HEK293 (cell line): ENCODE data around the gene KCNQ1.

Source experiments
- CTCF ChIA-PET: fragments of 350-600 bp; formaldehyde crosslinking; extraction: SDS; loops from one replicate; lab custom pipeline; 2021; ENCODE audit warnings: antibody characterized with exemption; lab: Yijun Ruan, JAX
- POLR2A ChIA-PET: fragments of 300-600 bp; formaldehyde crosslinking; extraction: SDS; loops from one replicate; lab custom pipeline; 2020; ENCODE audit warnings: antibody characterized with exemption, inconsistent platforms; lab: Yijun Ruan, JAX
- H3K27ac ChIP-seq: fragments of 200-500 bp; sonication (Bioruptor generic); 2 replicates; pipeline ENCODE4 v1.5.1; 2014; ENCODE audit warnings: low read depth, low read length, control low read depth, inconsistent platforms; ENCODE audit errors: extremely low read depth
- H3K36me3 ChIP-seq, 2 experiments: fragments of 200-500 bp in 1 of 2; sonication (Bioruptor generic) in 1 of 2; 1 replicate in 1 of 2; 2 replicates in 1 of 2; pipeline ENCODE4 v1.5.1; 2014 to 2017; ENCODE audit warnings: inconsistent platforms in 2 of 2, low read length in 2 of 2; ENCODE audit not compliant: control insufficient read depth in 2 of 2, insufficient read depth in 1 of 2
- H3K4me1 ChIP-seq: fragments of 200-500 bp; sonication (Bioruptor generic); 2 replicates; pipeline ENCODE4 v1.5.1; 2014; ENCODE audit warnings: mild to moderate bottlenecking, low read length, inconsistent platforms; ENCODE audit not compliant: control insufficient read depth, insufficient read depth
- H3K4me3 ChIP-seq: 2 replicates; pipeline ENCODE4 v1.5.1; 2011; ENCODE audit warnings: low read depth, mild to moderate bottlenecking, control low read depth, low read length, moderate library complexity
- H3K9me3 ChIP-seq: fragments of 200-500 bp; sonication (Bioruptor generic); 2 replicates; pipeline ENCODE4 v1.5.1; 2014; ENCODE audit warnings: low read depth, low read length, inconsistent platforms; ENCODE audit not compliant: control insufficient read depth, insufficient read depth
- GLI4 ChIP-seq: fragments of 450-650 bp; formaldehyde crosslinking; IDR thresholded peaks from 2 replicates; pipeline ENCODE4 v1.5.1; 2016; ENCODE audit warnings: missing biosample characterization, missing genetic modification characterization
- GLIS1 ChIP-seq: fragments of 450-650 bp; formaldehyde crosslinking; IDR thresholded peaks from 2 replicates; pipeline ENCODE4 v1.5.1; 2016; ENCODE audit warnings: missing biosample characterization, missing genetic modification characterization
- GLIS2 ChIP-seq: fragments of 450-650 bp; formaldehyde crosslinking; IDR thresholded peaks from 2 replicates; pipeline ENCODE4 v1.5.1; 2016; ENCODE audit warnings: missing biosample characterization, missing genetic modification characterization
- KLF1 ChIP-seq: fragments of 450-650 bp; formaldehyde crosslinking; IDR thresholded peaks from 2 replicates; pipeline ENCODE4 v1.5.1; 2016; ENCODE audit warnings: missing biosample characterization, missing genetic modification characterization
- KLF8 ChIP-seq: fragments of 450-650 bp; formaldehyde crosslinking; IDR thresholded peaks from 2 replicates; pipeline ENCODE4 v1.5.1; 2016; ENCODE audit warnings: missing biosample characterization, missing genetic modification characterization
- REPIN1 ChIP-seq: fragments of 450-650 bp; formaldehyde crosslinking; IDR thresholded peaks from 2 replicates; pipeline ENCODE4 v1.5.1; 2017; ENCODE audit warnings: missing biosample characterization, missing genetic modification characterization, low read depth
- SCRT1 ChIP-seq: fragments of 450-650 bp; formaldehyde crosslinking; IDR thresholded peaks from 2 replicates; pipeline ENCODE4 v1.5.1; 2016; ENCODE audit warnings: missing biosample characterization, missing genetic modification characterization, borderline replicate concordance
- ZNF169 ChIP-seq: fragments of 450-650 bp; formaldehyde crosslinking; IDR thresholded peaks from 2 replicates; pipeline ENCODE4 v1.5.1; 2016; ENCODE audit warnings: missing biosample characterization, missing genetic modification characterization
- ZNF202 ChIP-seq: fragments of 450-650 bp; formaldehyde crosslinking; IDR thresholded peaks from 2 replicates; pipeline ENCODE4 v1.5.1; 2016; ENCODE audit warnings: missing biosample characterization, missing genetic modification characterization, borderline replicate concordance
- ZNF221 ChIP-seq: fragments of 450-650 bp; formaldehyde crosslinking; IDR thresholded peaks from 2 replicates; pipeline ENCODE4 v1.5.1; 2017; ENCODE audit warnings: missing biosample characterization, missing genetic modification characterization, borderline replicate concordance
- ZNF23 ChIP-seq: fragments of 450-650 bp; formaldehyde crosslinking; IDR thresholded peaks from 2 replicates; pipeline ENCODE4 v1.5.1; 2016; ENCODE audit warnings: missing biosample characterization, missing genetic modification characterization, borderline replicate concordance
- ZNF394 ChIP-seq: fragments of 450-650 bp; formaldehyde crosslinking; IDR thresholded peaks from 2 replicates; pipeline ENCODE4 v1.5.1; 2016; ENCODE audit warnings: missing biosample characterization, missing genetic modification characterization, mild to moderate bottlenecking, moderate library complexity, borderline replicate concordance
- ZNF473 ChIP-seq: fragments of 450-650 bp; formaldehyde crosslinking; IDR thresholded peaks from 2 replicates; pipeline ENCODE4 v1.5.1; 2017; ENCODE audit warnings: missing biosample characterization, missing genetic modification characterization
- ZNF529 ChIP-seq: fragments of 450-650 bp; formaldehyde crosslinking; IDR thresholded peaks from 2 replicates; pipeline ENCODE4 v1.5.1; 2017; ENCODE audit warnings: missing genetic modification characterization, missing biosample characterization; ENCODE audit not compliant: insufficient replicate concordance
- ZNF560 ChIP-seq: fragments of 450-650 bp; formaldehyde crosslinking; IDR thresholded peaks from 2 replicates; pipeline ENCODE4 v1.5.1; 2017; ENCODE audit warnings: missing biosample characterization, missing genetic modification characterization, borderline replicate concordance
- ZNF571 ChIP-seq: fragments of 450-650 bp; formaldehyde crosslinking; IDR thresholded peaks from 2 replicates; pipeline ENCODE4 v1.5.0; 2017; ENCODE audit warnings: missing biosample characterization, missing genetic modification characterization
- ZNF585B ChIP-seq: fragments of 450-650 bp; formaldehyde crosslinking; IDR thresholded peaks from 2 replicates; pipeline ENCODE4 v1.5.1; 2016; ENCODE audit warnings: missing biosample characterization, missing genetic modification characterization
- ZNF777 ChIP-seq: fragments of 450-650 bp; formaldehyde crosslinking; IDR thresholded peaks from 2 replicates; pipeline ENCODE4 v1.5.1; 2017; ENCODE audit warnings: missing biosample characterization, missing genetic modification characterization, borderline replicate concordance
- ZSCAN16 ChIP-seq: fragments of 450-650 bp; formaldehyde crosslinking; IDR thresholded peaks from 2 replicates; pipeline ENCODE4 v1.5.1; 2016; ENCODE audit warnings: missing biosample characterization, missing genetic modification characterization
- TF ChIP-seq, protein P1 (sequence below): fragments of 450-650 bp; formaldehyde crosslinking; IDR thresholded peaks from 2 replicates; pipeline ENCODE4 v1.5.1; 2016; ENCODE audit warnings: missing biosample characterization, missing genetic modification characterization

KCNQ1 gene

DNA sequence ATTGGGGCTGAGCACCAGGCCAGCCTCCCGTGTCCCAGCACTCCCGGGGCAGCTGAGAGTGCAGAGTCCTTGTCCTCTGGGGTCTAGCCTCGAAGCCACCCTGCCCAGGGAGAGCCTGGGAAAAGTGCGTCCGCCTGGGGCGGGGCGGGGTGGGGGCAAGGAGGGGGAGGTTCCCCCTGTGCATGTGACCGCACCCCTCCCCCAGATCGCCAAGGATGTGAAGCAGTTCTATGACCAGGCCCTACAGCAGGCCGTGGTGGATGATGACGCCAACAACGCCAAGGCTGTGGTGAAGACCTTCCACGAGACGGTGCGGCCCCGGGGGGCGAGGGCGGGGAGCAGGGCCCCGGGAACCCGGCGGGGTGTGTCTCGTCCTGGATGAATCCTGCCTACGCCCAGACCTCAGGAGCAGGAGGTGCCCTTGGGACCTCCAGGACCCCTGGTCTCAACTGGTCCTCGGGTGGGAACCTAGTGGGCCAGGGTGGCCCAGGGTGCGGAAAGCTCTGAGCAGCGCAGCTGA lies 49.5 kb upstream of the KCNQ1 start:
- POLR2A ChIA-PET = no interaction called here
- Histone ChIP-seq H3K4me3 (no peak overlapping the region), H3K9me3 (no peaks in the 10 kb centered on the region), H3K27ac (no peak overlapping the region), H3K36me3 (peaks cover 0 to 77% of the 10 kb centered on the region in 2 experiments; a peak in 1 of 3 replicates), H3K4me1 (no peaks in the 10 kb centered on the region)
- TF ChIP-seq ZNF202 (tag by site-specific recombination) (no peak), ZNF571 (no peak), KLF1 (tag by site-specific recombination) (peak; percentile 59)
- CTCF ChIA-PET = interaction anchor here (0.6 kb wide), 1 partner anchor 24 kb away, joined by 4 read pairs; no protein-coding TSS in a partner anchor

DNA sequence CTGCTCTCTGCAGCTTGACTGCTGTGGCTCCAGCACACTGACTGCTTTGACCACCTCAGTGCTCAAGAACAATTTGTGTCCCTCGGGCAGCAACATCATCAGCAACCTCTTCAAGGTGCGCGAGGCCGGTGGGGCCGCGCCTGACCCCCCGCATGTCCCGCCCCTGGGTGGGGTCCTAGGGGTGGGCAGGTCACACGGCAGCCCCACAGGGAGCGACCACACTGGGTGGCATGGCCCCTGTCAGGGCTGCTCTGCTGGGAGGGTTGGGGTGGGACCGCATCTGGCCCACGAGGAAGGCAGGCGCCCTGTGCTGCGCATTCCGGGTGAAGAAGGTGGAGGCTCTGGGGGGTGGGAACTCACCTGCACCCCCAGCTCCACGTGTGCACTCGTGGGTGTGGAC lies 49.0 kb upstream of the KCNQ1 start:
- POLR2A ChIA-PET = interaction anchor here (2.3 kb wide), 1 partner anchor 18 kb away, joined by 6 read pairs; no protein-coding TSS in a partner anchor
- H3K36me3 ChIP-seq = peaks cover 0 to 74% of the 10 kb centered on the region in 2 experiments; a peak in 1 of 3 replicates
- CTCF ChIA-PET = no interaction called here
- no peak overlapping the region for H3K4me3 ChIP-seq
- no peaks in the 10 kb centered on the region for H3K9me3 ChIP-seq
- TF ChIP-seq KLF1 (tag by site-specific recombination) (peak; percentile 90), GLIS2 (tag by site-specific recombination) (peak; percentile 55), GLIS1 (tag by site-specific recombination) (peak; percentile 77), KLF8 (tag by site-specific recombination) (0 out of 2 replicates have a peak, but pooled peaks have one; percentile 23), ZNF169 (tag by site-specific recombination) (no peak)
- TF ChIP-seq, all 188 proteins: peak for 4
- Histone ChIP-seq H3K4me1 (no peaks in the 10 kb centered on the region), H3K27ac (no peak overlapping the region)

DNA sequence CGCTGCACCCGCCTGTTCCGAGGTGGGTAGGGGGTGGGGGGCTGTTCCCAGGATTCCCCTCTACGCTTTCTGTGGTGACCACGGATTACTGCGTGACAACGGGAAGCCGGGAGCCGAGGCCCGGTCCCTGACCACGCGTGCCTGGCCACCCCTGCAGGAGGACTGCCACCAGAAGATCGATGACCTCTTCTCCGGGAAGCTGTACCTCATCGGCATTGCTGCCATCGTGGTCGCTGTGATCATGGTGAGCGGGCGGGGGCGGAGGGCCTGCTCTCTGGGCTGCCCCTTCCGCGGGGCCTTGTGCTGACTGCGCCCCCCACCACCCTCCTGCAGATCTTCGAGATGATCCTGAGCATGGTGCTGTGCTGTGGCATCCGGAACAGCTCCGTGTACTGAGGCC lies 48.3 kb upstream of the KCNQ1 start:
- Histone ChIP-seq H3K4me1 (no peaks in the 10 kb centered on the region), H3K9me3 (no peaks in the 10 kb centered on the region)
- TF ChIP-seq ZNF777 (tag by site-specific recombination) (no peak), REPIN1 (tag by site-specific recombination) (no peak), GLI4 (tag by site-specific recombination) (no peak), ZNF529 (tag by site-specific recombination) (no peak), SCRT1 (no peak), ZNF23 (no peak), ZNF394 (no peak), ZNF473 (tag by site-specific recombination) (no peak), ZNF585B (tag by site-specific recombination) (no peak), ZNF560 (tag by site-specific recombination) (no peak), ZSCAN16 (no peak), ZNF221 (tag by site-specific recombination) (no peak)
- TF ChIP-seq, protein P1, sequence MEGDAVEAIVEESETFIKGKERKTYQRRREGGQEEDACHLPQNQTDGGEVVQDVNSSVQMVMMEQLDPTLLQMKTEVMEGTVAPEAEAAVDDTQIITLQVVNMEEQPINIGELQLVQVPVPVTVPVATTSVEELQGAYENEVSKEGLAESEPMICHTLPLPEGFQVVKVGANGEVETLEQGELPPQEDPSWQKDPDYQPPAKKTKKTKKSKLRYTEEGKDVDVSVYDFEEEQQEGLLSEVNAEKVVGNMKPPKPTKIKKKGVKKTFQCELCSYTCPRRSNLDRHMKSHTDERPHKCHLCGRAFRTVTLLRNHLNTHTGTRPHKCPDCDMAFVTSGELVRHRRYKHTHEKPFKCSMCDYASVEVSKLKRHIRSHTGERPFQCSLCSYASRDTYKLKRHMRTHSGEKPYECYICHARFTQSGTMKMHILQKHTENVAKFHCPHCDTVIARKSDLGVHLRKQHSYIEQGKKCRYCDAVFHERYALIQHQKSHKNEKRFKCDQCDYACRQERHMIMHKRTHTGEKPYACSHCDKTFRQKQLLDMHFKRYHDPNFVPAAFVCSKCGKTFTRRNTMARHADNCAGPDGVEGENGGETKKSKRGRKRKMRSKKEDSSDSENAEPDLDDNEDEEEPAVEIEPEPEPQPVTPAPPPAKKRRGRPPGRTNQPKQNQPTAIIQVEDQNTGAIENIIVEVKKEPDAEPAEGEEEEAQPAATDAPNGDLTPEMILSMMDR (tag by site-specific recombination) = no peak
- TF ChIP-seq, all 188 proteins: peak for 0
- Histone ChIP-seq H3K4me3 (no peak overlapping the region), H3K27ac (no peak overlapping the region), H3K36me3 (peaks cover 0 to 68% of the 10 kb centered on the region in 2 experiments; a peak in 1 of 3 replicates)
- CTCF ChIA-PET = interaction anchor here (0.7 kb wide), 1 partner anchor 91 kb away, joined by 3 read pairs; no protein-coding TSS in a partner anchor
- POLR2A ChIA-PET = interaction anchor here (2.3 kb wide), 1 partner anchor 19 kb away, joined by 6 read pairs; no protein-coding TSS in a partner anchor
